Lung (tissue), 12 donors: ENCODE data around the gene TNNT1. TPM values are rescaled to one million over a fixed set of nuclear protein-coding genes. Genes with fewer than 3 reads are reported as not detected.

Source experiments
- ATAC-seq: fragments of 200-7000 bp; cut with Tn5 transposase; one replicate; pipeline ENCODE4 v1.9.1; 2020; ENCODE audit warnings: moderate number of reproducible peaks; ENCODE audit not compliant: insufficient read depth, low FRiP score
- DNase-seq, 3 donors: peaks; one replicate each; pipeline ENCODE4 v3.0.0-alpha.2; 2013 to 2017
- H3K27ac ChIP-seq, 2 donors: one replicate each; pipeline ENCODE4 v1.5.1; 2013; ENCODE audit warnings: mild to moderate bottlenecking in 2 of 2, moderate library complexity in 2 of 2, control low read depth in 1 of 2, inconsistent platforms in 1 of 2, low read depth in 1 of 2, low read length in 1 of 2
- H3K27me3 ChIP-seq, 3 donors: one replicate each; pipeline ENCODE4 v1.5.1; 2013; ENCODE audit warnings: low read length in 2 of 3; ENCODE audit not compliant: control insufficient read depth in 3 of 3, insufficient read depth in 3 of 3
- H3K36me3 ChIP-seq, 4 donors: one replicate each; pipeline ENCODE4 v1.5.1; 2013; ENCODE audit warnings: low read length in 4 of 4, mild to moderate bottlenecking in 1 of 4, moderate library complexity in 1 of 4; ENCODE audit not compliant: control insufficient read depth in 4 of 4, insufficient read depth in 4 of 4
- H3K4me1 ChIP-seq, 5 donors: one replicate each; pipeline ENCODE4 v1.5.1; 2013; ENCODE audit warnings: low read length in 5 of 5, mild to moderate bottlenecking in 2 of 5, moderate library complexity in 1 of 5; ENCODE audit not compliant: control insufficient read depth in 5 of 5, insufficient read depth in 5 of 5
- H3K4me3 ChIP-seq: one replicate; pipeline ENCODE4 v1.5.1; 2013; ENCODE audit warnings: mild to moderate bottlenecking, control low read depth, moderate library complexity
- H3K9ac ChIP-seq, 2 donors: one replicate each; pipeline ENCODE4 v1.5.1; 2013; ENCODE audit warnings: low read length in 2 of 2, control low read depth in 1 of 2; ENCODE audit not compliant: insufficient read depth in 1 of 2
- H3K9me3 ChIP-seq, 4 donors: one replicate each; pipeline ENCODE4 v1.5.1; 2013; ENCODE audit warnings: low read length in 3 of 4, mild to moderate bottlenecking in 1 of 4, moderate library complexity in 1 of 4; ENCODE audit not compliant: control insufficient read depth in 4 of 4, insufficient read depth in 3 of 4
- WGBS, 2 donors: extraction: QIAGEN DNeasy Blood & Tissue Kit; methylation state at CpG; one replicate each; pipeline ENCODE4 v1.1.7; 2013; 5-methylcytosine and 5-hydroxymethylcytosine counted together
- polyA plus RNA-seq, 2 donors: library from polyadenylated mRNA; stranded (reverse); fragments of 200-250 nt; gene quantifications; one replicate each; pipeline ENCODE4 v1.2.1, GENCODE V29; 2013
- total RNA-seq, 2 donors: library from RNA; depleted of rRNA in 1 of 2; stranded (reverse); fragments of >200 nt in 1 of 2; gene quantifications; one replicate each; pipeline ENCODE4 v1.2.1, GENCODE V29; 2014 to 2021
- TF ChIP-seq, protein P1 (sequence below): IDR thresholded peaks from 2 replicates; pipeline ENCODE4 v1.5.1; 2012; ENCODE audit warnings: mild to moderate bottlenecking; ENCODE audit errors: control extremely low read depth, extremely low read depth
- donor health status: control.
- donor health status: control.
- donor health status: Bipolar disorder and iron deficiency.
- donor health status: healthy.
- donor health status: DM: yes; HTN: yes; CAD: no.

Gene TNNT1
- total and polyA plus RNA-seq, 4 donors, result 1.2 to 5.2 (median 2.8) TPM

DNA sequence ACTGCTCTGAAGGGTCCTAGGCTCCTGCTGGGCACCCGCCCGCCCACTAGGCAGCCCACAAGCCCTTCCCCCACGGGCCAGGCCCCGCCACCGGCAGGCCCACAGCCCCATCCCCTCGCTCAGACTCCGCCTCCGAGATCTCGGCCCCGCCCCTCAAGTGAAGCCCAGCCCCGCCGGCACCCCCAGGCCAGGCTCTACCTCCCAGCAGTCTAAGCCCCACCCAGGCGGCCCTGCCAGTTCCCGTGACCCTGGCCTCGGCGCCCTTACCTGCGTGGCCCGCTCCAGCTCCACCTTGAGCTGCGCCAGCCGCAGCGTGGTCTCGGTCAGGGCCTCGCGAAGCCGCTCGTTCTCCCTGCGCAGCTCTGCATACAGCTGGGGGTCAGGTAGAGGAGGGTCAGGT, 57.1 kb downstream of the TNNT1 start:
- DNase-seq (no peak), ATAC-seq (no peak)
- TF ChIP-seq, protein P1, sequence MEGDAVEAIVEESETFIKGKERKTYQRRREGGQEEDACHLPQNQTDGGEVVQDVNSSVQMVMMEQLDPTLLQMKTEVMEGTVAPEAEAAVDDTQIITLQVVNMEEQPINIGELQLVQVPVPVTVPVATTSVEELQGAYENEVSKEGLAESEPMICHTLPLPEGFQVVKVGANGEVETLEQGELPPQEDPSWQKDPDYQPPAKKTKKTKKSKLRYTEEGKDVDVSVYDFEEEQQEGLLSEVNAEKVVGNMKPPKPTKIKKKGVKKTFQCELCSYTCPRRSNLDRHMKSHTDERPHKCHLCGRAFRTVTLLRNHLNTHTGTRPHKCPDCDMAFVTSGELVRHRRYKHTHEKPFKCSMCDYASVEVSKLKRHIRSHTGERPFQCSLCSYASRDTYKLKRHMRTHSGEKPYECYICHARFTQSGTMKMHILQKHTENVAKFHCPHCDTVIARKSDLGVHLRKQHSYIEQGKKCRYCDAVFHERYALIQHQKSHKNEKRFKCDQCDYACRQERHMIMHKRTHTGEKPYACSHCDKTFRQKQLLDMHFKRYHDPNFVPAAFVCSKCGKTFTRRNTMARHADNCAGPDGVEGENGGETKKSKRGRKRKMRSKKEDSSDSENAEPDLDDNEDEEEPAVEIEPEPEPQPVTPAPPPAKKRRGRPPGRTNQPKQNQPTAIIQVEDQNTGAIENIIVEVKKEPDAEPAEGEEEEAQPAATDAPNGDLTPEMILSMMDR, result no peak
- Histone ChIP-seq H3K4me3 (no peak overlapping the region), H3K9ac (no peak overlapping the region), H3K4me1 (peaks cover 0 to 14% (median 0%) of the 10 kb centered on the region in 5 donors), H3K36me3 (peaks cover 0 to 50% (median 11%) of the 10 kb centered on the region in 4 donors), H3K9me3 (no peaks in the 10 kb centered on the region), H3K27me3 (peaks cover 0 to 10% (median 0%) of the 10 kb centered on the region in 3 donors), H3K27ac (no peak overlapping the region)
- WGBS, 2 donors, result 90 to 94% methylated on average over 19 to 27 of the region's 27 CpGs

DNA sequence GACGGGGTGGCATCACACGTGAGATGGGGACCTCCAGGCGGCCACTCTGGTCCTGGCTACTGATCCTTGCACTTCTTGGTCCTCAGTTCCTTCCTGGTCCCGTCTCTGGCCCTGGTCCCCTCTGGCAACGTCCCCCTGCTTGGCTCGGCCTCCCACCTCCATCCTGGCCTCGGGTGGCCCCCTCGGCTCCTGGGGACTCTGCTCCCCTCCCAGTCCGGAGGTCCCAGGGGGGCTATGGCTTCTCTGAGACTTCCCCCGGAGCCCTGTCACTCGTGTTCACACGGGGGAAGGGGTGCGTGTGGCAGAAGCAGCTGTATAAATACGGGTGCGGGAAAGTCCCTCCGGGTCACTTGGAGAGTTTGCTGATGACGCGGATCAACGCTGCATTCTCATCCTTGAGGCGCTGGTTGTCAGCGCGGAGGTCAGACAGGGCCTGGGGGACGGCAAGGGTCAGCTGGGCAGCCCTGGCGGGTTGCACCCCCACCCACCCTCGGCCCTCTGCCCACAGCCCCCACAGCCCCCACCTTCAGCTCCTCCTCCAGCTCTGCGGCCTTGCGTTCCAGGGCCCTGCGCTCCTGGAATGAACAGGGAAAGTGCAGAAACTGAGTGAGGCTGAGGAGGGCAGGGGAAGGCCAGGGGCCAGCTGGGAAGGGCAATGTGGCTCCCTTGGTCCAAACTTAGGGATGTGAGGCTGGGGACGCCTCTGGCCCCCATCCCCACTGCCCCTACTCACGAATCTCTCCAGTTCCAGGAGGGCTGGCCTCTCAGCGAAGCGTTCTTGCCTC, 57.7 kb downstream of the TNNT1 start:
- Histone ChIP-seq H3K4me3 (no peak overlapping the region), H3K36me3 (peaks cover 0 to 48% (median 11%) of the 10 kb centered on the region in 4 donors), H3K9ac (no peak overlapping the region), H3K27ac (no peak overlapping the region), H3K9me3 (no peaks in the 10 kb centered on the region), H3K27me3 (peaks cover 0 to 13% (median 0%) of the 10 kb centered on the region in 3 donors), H3K4me1 (peaks cover 0 to 17% (median 0%) of the 10 kb centered on the region in 5 donors)
- TF ChIP-seq, protein P1, result no peak
- DNase-seq (no peak), ATAC-seq (no peak)
- WGBS, 2 donors, result 88 to 92% methylated on average over 30 to 32 of the region's 32 CpGs

DNA sequence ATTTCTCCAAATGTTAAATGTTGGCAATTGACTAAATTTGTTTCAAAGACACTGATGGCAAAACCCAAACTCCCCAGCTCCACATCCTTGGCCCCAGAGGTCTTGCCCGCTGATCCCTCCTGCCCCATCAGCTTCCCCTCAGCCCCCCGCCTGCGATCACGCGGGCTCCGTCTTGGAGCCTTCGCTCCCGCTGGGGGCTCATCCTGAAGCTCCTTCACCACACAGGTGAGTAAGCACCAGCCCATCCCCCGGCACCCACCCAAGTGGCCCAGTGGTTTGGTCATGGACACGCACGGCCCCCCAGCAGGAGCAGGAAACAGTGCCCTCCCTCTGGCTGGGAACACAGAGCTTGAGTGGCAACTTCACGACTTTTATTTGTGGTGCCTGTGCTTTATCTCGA, 58.4 kb downstream of the TNNT1 start:
- H3K9ac ChIP-seq, result no peak overlapping the region
- no peaks in the 10 kb centered on the region for H3K9me3 ChIP-seq
- ATAC-seq, result no peak
- H3K27ac ChIP-seq, result no peak overlapping the region
- TF ChIP-seq, protein P1, result no peak
- H3K4me1 ChIP-seq, result peaks cover 0 to 17% (median 0%) of the 10 kb centered on the region in 5 donors
- 89 to 98% methylated on average over 13 of the region's 13 CpGs for WGBS, 2 donors
- peaks cover 0 to 21% (median 6%) of the 10 kb centered on the region in 3 donors for H3K27me3 ChIP-seq
- no peak for DNase-seq
- H3K4me3 ChIP-seq, result no peak overlapping the region
- peaks cover 0 to 41% (median 11%) of the 10 kb centered on the region in 4 donors for H3K36me3 ChIP-seq
